HG02938 (cell line): Measurements from ENCODE around the gene CLIC5.

ENCODE experiments used
- ATAC-seq: cut with Tn5 transposase; IDR thresholded peaks from one replicate; pipeline ENCODE4 v1.9.1; 2021; ENCODE audit warnings: mild to moderate bottlenecking, moderate library complexity; ENCODE audit not compliant: unreplicated experiment

Gene CLIC5

DNA sequence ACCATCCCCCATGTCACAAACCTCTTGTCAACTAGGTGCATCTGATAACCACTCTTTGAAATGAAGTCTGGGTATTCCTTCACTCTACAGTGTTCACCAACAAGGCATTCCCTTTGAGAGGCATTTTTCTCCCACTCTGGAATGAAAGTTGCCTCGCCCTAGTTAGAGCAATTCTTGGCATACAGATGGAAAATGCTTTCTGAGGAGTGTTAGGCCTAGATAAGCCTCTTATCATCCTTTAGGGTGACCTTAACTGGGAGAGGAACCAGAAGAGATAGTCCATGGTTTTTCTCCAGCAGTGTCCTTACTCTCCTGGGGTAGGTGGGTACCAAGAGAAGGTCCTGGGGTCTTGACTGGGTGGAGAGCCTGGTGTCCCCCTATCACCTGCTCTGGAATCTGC is 14.8 kb downstream of the CLIC5 start:
- no peak for ATAC-seq

DNA sequence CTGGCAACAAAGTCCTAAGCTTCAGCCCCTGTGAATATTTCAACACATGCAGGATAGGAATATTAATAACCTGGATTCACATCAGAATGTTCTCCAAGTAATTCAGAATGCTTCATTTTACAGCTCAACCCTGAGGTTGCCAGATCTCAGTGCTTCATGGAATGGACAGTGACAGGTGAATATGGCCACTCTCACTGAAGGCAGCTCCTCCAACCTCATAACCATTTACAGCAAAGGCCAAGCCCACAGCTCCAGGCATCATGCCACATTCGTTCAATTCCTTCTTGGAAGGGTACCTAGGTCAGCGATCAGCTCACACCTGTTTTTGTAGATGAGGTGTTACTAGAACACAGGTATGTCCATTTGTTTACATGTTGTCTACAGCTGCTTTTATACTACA is 17.1 kb downstream of the CLIC5 start:
- ATAC-seq = no peak

DNA sequence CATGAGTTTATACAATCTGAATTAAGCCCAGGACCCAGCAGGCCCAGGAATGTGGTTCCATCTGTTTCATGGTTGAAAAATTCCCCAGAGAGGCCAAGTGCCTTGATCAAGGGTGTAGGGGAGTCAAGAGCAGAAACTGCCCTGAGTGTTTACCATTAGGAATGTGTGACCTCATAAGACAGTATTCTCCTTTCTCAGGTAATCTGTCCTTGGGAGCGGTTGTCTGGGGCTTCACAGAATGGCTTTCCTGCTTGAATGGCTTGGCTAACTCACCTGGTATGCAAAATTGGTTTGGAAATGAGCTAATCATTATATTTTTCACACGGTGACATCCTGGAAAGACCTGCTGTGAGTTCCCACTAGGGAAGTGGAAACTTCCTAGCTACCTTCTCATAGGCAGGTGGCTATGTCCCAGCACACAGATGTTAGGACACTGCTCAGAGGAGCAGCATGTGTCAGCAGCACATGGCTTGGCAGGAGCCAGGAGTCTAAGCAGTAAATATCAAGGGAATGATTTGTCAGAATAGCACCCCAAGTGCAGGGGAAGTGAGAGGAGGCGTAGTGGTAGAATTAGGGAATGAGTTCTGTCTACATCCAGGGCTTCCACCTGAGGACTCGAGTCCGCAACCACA is 17.7 kb downstream of the CLIC5 start:
- no peak for ATAC-seq

DNA sequence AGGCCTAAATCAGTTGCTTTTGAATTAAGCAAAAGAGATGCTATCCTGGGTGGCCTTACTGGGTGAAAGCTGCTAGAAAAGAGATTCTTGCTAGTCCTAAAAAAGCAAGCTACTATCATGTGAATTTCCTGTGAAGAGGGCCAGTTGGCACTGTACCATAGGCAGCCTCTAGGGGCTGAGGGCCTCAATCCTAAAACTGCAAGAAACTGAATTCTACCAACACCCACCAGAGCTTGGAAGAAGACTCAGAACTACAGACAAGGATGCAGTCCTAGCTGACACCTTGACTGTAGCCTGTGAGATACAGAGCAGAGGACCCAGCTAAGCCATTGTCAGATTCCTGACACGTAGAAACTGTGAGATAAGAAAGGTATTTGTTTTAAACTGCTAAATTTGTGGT is 24.5 kb downstream of the CLIC5 start:
- ATAC-seq = no peak

DNA sequence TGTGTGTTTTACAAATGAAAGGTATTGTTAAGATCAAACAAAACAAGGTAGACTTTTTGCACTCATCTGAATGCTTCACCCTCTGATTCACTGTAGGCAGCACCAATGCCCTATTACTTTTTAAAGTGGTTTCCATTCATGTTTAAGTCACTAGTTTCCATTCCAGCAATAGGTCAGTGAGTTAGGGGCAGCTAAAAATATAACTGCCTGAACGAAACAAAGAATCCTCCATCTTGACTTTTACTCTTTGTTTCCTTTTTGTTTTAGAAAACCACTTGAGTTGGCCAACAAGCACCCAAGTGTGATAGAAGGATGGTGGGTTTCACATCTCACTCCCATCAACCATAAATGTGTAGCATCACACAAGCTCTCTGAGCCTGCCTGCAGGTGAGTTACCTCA is 25.5 kb downstream of the CLIC5 start:
- peak; percentile 90 for ATAC-seq

DNA sequence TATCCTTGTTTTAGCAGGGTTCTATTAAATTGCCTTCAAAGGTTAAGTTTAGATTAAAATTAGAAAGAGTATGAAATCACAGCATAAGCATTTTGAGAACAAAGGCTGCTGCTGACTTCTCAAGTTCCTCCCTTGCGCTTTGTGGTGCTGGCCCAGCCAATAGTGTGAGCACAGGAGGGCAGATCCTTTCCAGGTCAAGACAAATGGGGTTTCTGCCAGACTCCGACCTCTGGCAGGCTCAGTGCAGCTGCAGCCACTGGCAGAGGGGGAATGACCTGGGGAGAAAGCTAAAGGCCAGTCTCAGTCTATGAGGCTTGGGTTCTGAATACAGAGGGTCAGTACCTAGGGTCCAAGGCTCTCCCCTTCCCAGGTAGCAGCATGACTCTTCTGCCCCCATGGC is 27.0 kb downstream of the CLIC5 start:
- ATAC-seq = no peak

GRCh38 chr6:45987856-45988255 is 27.8 kb downstream of the CLIC5 start:
- ATAC-seq = no peak

GRCh38 chr6:45986746-45987274 is 28.9 kb downstream of the CLIC5 start:
- no peak for ATAC-seq

GRCh38 chr6:45984788-45985425 is 30.8 kb downstream of the CLIC5 start:
- ATAC-seq = no peak

DNA sequence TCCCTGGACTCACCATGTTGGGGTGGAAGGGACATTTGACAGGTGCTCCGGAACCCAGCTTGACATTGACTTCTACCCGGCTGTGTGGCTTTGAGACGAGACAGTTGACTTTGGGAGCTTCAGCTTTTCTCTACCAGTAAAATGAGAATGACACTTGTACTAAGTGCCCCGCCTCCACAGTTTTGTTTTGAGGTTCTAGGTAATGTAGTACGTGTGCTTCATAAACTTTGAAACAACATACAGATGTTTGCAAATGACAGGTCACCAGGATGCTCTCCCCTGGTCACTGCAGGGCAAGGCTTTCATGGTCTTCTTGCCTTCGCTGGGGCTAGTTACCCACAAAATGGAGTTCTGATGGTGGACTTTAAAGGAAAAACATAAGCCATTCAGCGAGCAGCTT is 31.3 kb downstream of the CLIC5 start:
- no peak for ATAC-seq

DNA sequence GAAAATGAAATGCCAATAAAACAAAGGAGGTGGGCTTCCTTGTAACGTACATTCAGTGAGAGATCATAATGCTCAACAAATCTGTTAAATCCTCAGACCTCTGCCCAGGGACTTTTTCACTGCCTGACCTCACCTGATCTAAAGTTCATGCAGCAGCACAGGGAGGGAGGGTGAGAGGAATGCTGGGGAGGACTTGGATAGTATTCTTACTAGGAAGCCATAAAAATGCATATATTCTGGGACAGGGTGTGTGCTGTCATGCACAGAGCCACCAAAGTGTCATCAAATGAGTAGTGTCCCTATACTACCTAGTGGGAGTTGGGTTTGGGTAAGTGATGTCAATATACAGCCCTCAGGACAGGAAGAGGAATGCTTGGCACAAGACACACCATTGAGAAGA is 32.6 kb downstream of the CLIC5 start:
- no peak for ATAC-seq

- ATAC-seq = no peak
Measured at GRCh38 chr6:45982280-45983036, 33.2 kb downstream of the CLIC5 start.

DNA sequence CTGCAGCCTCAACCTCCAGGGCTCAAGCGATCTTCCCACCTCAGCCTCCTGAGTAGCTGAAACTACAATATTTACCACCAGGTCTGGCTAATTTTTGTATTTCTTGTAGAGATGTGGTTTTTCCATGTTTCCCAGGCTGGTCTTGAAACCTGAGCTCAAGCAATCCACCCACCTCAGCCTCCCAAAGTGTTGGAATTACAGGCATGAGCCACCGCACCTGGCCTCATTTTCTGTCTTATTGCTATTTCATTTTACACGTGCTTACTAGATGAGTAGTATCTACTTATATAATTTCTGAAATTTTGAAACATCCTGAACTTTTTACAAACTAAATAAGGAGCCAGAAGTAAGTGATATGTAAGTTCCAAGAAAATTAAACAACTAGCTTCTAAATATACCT is 34.6 kb downstream of the CLIC5 start:
- ATAC-seq = no peak

DNA sequence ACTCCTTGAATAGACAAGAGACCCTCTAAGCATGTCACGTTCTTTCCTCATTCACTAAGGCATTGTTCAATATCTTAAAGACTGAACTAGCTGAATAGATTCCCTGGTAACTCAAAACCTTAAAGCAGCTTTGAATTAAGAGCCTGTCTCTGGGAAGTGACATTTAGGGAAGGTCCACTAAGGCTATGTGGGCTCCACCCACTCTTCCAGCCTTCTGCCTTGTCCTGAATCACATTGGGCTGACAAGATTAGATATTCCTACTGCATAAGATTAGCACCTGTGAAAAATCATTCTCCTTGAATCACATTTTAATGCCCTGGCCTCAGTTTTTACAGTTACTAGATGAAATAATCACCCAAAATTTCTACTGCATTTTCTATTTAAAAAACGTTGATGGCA is 36.3 kb downstream of the CLIC5 start:
- no peak for ATAC-seq

DNA sequence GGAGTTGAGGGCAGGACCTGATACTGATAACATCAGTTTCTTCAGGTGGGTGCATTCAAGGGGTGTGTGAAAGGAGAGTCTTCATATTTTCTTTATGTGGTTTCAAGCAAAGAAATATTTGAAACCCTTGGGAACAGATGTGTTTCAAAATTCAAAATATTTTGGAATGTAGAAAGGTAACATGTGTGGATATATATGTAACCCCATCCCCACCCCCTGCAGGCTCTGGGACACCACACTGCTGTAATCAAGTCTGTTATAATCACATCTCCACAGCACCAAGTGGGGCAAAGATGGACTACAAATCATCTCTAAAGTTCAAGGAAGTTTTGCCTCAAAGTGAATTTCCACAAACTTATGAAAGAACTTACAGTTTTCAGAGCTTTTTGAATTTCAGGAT is 41.1 kb downstream of the CLIC5 start:
- no peak for ATAC-seq

- no peak for ATAC-seq
Measured at GRCh38 chr6:45972795-45973503, 42.7 kb downstream of the CLIC5 start.

DNA sequence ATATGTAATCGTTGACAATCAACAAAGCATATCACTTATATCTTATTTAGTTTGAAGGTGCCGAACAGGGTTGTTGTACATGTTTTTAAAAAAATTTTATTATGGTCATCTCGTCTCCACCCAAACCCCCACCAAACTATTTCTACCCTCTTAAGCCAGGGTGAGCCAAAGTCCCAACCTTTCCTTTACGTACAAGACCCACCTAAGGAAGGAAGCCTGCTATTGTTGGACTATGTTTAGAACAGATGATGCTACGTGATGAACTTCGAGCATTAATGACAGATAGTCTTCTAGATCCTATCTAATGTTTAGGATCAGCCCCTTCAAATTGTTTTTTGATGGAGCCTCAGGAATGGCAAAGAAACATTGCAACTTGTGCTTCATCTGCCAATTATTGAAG is 44.4 kb downstream of the CLIC5 start:
- ATAC-seq = no peak

- no peak for ATAC-seq
Measured at GRCh38 chr6:45970326-45970725, 45.3 kb downstream of the CLIC5 start.

GRCh38 chr6:45969883-45970282 is 45.8 kb downstream of the CLIC5 start:
- ATAC-seq = no peak

GRCh38 chr6:45969026-45969425 is 46.6 kb downstream of the CLIC5 start:
- ATAC-seq = no peak

- ATAC-seq = no peak
Measured at GRCh38 chr6:45967363-45967762, 48.3 kb downstream of the CLIC5 start.
